HG02884 (cell line): ENCODE results near the gene TNFRSF14.

Experiments used
- ATAC-seq: cut with Tn5 transposase; IDR thresholded peaks from one replicate; pipeline ENCODE4 v1.9.1; 2021; ENCODE audit warnings: mild to moderate bottlenecking, moderate library complexity; ENCODE audit not compliant: unreplicated experiment

Gene TNFRSF14

DNA sequence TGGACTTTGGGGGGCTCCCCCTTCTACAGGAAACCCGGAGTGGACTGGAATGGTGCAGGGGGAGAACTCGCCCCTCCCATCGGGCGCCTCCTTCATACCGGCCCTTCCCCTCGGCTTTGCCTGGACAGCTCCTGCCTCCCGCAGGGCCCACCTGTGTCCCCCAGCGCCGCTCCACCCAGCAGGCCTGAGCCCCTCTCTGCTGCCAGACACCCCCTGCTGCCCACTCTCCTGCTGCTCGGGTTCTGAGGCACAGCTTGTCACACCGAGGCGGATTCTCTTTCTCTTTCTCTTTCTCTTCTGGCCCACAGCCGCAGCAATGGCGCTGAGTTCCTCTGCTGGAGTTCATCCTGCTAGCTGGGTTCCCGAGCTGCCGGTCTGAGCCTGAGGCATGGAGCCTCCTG, at the start of gene TNFRSF14:
Gene TNFRSF14, plus strand, starts transcription at position 95 of the 401 bp plus-strand sequence. Its CDS starts 294 bp downstream, at position 389.
- ATAC-seq: no peak

DNA sequence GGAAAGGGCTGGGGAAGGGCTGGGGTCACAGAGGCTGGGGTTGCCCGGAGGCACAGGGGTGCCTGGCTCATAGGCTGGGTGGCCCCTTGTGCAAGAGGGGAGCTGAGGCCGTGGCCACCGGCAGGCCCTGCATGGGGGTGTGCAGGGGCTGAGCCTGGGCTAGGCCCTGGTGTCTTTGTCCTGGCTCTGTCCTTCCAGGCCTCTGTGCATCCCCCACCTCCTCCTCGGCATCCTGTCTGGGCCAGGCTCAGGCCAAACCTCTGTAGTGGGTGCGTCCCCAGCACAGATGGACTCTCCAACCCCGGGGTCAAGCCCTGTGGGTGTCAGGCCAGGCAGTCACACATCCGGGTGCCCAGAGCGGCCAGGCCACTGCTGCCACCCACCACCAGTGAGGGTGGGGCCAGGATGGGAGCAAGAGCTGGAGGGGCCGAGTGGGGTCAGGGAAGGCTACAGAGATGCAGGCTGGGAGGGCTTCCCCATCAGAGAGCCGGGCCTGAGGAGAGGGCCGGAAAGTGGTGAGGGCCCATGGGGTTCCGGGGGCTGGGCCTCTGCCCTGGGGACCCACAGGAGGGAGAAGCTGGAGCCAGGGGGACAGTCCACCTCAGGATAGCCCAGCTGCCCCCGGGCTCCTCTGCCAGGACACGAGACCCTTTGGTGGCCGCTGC, 49.1 kb upstream of the TNFRSF14 start:
- ATAC-seq: no peak

- ATAC-seq: no peak
Observed at GRCh38 chr1:2507744-2508155, 48.4 kb upstream of the TNFRSF14 start.

DNA sequence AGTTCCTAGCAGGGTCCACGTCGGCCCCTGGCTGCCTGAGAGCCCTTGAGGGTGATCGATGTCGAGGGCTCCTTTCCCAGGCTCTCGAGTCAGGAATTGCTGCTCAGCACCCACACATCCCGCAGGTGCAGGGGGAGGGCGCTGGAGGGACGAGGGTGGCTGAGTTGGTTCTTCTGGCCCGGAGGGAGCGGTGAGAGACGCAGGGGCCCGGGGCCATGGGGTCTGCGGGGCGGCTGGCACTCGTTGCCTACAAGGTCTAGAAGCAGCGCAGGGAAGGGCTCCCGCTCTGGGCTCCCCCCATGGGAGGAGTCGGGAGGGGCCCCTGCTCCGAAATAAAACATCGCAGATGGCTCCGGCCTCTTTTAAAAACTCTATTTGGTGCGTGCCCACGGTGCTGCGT, 48.0 kb upstream of the TNFRSF14 start:
- no peak for ATAC-seq

GRCh38 chr1:2508751-2509150, 47.4 kb upstream of the TNFRSF14 start:
- ATAC-seq: no peak

- ATAC-seq: no peak
Observed at GRCh38 chr1:2509589-2509988, 46.6 kb upstream of the TNFRSF14 start.

- ATAC-seq: no peak
Observed at GRCh38 chr1:2510366-2511155, 45.6 kb upstream of the TNFRSF14 start.

DNA sequence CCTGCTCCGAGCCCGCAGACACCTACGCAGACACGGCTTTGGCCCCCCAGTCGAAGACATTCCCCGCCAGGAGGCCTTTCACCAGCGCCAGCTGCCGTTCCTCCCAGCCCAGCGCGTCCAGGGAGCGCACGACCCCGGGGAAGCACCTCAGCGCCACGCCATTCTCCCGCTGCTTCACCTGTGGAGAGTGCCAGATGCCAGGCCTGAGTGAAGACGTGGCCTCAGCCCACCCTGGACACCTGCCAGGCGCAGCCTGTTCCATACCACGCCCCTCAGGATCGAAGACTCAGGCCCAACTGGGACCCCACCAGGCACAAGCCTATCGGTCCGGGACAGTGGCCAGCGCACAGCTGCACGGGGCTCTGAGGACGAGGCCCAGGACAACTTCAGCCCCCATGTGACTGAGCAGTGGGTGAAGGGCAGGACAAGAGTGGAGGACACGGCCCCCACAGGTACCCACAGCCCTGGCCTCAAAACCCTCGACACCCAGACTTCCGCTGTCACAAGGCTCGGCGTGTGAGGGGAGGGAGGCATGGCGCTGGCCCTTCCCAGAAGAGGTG, 43.2 kb upstream of the TNFRSF14 start:
- no peak for ATAC-seq

DNA sequence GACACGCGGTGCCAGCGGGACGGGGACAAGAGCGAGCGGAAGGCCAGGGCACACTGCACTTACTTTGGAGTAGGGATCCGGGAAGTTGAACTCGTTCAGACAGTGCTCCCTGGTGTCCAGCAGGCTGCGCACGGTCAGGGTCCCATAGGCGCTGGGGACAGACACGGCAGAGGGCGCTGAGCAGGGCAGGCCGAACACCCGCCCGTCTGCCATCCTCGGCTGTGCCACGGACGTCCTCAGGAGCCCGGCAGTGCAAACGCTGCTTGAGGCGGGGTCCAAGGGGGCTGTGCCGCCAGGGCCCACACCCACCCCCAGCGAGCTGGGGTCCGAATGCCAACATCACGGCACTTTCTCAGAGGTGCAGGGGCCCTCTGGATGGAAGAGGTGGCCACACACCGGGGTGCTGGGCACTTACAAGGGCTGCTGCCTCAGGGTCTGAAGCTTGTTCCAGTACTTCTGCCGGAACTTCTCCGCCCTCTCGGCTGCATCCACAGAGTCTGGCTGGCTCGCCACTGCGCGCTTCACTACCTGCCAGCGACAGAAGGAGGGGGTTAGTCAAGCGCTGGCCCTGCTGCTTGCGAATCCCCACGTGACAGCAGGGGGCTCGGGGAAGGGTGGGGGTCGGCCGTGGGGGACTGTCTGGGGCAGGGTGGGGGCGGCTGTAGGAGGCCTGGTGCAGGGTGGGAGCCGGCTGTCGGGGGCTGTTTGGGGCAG, 42.1 kb upstream of the TNFRSF14 start:
- ATAC-seq: no peak

DNA sequence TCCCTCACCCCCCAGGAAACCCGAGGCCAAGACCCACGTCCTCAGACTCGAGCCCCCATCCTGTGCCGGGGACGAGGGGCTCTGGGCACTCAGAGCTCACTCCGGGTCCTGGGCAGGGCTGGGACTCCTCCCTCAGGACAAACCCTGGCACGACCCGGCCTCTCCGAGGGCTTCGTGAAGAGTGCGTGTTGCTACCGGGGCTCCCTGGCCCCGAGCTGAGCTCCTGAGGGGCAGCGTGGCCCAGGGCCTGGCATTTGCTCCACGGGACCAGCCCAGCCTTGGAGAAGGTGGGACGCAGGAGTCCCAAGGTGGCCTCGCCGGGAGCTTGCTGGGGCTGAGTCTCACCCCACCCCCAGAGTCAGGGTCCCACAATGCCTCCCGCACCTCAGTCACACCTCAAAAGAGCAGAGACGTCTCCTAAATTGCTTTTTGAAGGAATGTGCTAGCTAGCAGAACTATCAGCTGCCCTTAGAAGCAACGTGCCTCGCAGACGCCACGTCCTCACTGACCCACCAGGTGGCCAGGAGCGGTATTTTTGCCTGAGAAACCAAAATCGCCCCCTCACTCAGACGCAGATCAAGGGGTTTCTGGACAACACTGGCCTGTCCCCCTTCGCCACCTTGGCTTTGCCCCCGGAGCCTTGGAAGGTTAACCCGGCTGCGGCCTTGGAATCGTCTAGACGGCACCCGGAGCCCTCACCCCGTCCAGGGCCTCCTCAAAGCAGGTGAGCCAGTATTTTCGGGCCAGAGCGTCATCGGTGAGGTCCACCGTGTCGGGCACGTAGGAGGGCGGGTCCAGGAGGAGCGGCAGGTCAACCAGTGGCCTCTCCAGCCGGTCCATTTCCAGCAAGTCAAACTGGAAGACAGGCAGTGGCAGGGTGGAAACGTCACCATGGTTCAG, 41.1 kb upstream of the TNFRSF14 start:
- ATAC-seq: no peak

DNA sequence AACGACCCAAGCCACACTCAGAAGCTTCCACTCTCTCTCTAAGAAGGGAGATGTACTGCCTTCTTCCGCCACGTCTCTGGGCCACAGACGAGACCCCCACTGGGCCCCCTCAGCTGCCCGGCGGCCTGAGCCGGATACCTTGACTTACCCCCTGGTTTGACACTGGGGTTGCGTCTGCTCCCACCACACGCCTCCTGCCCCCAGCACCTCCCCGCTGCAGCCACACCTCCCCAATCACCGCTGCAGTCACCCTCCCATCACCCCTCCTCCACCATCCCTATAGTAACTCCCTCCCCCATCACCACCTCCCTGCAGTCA, 40.4 kb upstream of the TNFRSF14 start:
- no peak for ATAC-seq

DNA sequence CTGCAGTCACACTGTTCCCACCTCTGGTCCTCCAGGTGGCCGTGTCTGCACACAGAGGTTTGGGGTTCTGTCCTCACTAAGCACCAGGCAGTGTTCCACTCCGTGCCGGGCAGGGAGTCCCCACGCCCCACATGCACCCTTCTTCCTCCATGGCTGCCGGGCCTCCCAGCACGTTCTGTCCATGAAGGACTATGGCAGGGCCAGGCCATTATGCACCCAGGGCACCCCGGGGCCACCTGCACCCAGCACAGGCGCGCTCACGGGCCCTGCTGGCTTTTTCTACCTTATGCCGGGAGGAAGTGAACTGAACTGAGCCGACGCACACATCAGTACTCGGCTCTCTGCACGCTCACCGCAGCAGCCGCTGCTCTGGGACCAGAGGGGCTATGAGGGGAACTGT, 40.0 kb upstream of the TNFRSF14 start:
- no peak for ATAC-seq

DNA sequence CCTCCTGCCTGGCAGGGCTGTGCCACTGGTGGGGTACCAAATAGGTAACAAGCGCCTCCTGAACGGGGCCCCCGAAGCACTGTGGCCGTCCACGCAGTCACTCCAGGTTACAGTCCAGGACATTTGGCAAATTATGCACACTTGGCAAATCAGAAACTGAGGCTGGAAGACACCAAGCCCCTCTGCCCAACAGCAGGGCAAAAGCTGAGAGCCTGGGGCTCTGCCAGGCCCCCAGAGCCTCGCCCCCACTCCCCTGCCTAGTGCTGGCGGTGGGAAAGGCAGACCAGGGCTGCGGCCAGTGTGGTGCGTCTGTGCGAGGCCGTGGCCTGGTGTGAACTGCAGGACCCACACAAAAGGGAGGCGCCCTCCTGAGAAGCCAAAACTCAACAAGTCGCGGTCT, 39.2 kb upstream of the TNFRSF14 start:
- no peak for ATAC-seq

GRCh38 chr1:2517966-2518365, 38.2 kb upstream of the TNFRSF14 start:
- no peak for ATAC-seq

DNA sequence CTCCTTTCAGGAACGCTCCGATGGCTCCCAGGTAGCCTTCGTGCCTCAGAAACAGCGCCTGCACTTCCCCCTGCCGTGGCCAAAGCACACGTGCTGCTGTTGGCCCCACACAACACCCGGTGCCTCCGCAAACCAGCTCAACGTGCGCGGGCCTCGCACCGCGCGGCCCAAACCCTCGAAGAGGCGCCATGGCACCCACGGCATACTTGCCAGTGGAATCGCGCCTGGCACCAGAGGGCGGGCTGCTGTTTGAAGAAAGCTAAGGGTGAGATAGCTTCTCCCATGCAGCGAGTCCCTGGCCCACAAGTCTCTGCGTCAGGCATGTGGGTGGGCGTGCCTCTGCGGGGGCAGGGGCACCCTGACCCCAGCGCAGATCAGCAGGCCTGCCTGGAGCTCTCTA, 37.6 kb upstream of the TNFRSF14 start:
- ATAC-seq: no peak

DNA sequence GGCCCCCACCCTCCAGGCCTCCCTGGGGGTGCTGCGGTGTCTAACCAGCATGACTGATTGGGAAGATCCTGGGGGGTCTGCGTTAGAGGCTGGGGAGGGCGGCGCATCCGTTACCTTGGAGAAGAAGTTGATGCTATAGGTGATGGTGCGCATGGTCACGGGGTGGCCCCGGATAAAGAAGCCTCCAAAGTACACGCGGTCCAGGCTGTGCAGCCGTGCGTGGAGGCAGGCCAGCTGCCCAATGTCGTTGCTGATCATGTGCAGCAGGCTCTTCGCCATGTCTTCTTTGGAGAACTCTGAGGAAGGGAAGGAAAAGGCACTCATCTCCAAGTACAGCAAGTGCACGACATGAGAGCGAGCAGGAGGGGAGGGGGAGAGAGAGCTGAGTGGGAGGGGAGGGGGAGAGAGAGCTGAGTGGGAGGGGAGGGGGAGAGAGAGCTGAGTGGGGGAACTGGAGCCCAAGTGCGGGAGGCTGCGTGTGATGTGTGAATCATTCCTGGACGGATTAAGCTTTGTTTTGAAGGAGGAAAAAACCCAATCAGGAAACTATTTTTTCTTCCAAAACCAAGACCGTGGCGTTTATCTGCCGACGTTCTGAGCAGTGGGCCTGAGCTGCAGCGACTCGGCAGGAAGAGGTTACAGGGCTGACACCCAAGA, 37.0 kb upstream of the TNFRSF14 start:
- ATAC-seq: no peak

- ATAC-seq: no peak
Observed at GRCh38 chr1:2519729-2520128, 36.4 kb upstream of the TNFRSF14 start.

DNA sequence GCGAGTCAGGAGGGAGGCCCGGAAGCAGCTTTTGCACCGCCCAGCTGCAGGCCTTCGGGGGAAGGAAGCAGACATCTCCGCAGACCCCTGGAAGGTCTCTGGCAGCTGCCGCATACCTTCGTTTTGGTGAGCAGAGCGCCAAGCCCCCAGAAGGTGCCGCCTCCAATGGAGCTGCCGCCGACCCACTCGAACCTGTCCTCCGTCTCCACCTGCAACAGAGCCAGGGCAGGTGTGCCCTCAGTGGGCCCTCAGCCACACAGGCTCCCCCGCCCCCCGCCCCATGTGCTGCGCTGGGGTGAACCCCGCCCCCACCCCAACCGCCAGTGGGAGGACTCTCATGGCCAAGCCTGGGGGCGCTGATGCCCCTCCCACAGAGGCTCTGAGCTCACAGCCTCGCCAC, 36.0 kb upstream of the TNFRSF14 start:
- no peak for ATAC-seq

DNA sequence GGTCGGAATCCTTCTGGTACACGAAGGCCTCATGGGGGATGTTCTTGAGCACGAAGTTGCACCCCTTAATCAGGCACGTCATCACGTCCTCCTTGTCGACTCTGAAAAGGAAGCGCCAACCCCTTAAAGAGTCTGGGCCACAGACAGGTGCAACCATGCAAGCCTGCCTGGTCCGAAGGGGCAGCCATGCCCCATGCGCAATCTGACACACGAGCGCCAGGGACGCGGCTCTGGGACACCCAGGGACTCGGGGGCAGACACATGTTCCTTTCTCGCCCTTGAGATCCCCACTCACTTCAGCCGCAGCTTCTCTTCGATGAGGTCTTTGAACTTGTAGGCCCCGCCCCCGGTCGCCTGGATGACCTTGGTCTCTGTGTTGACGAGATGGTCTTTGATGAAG, 35.4 kb upstream of the TNFRSF14 start:
- ATAC-seq: no peak

- no peak for ATAC-seq
Observed at GRCh38 chr1:2522230-2522629, 33.9 kb upstream of the TNFRSF14 start.
